DOHH2 (cell line): ENCODE results near the gene AIM2.
"Not testable (repeated sequence)": the region's sequence is repeated elsewhere in the genome, so short reads cannot be mapped to it uniquely, and the experiment has no call there.

ENCODE experiments used
- H3F3A ChIP-seq: fragments of 200-600 bp; sonication (generic), shearing (Covaris generic); 2 replicates; pipeline ENCODE4 v1.6.0; 2016; ENCODE audit warnings: antibody characterized with exemption, mild to moderate bottlenecking; ENCODE audit not compliant: control insufficient read depth, insufficient read depth
- H3K27ac ChIP-seq: fragments of 200-600 bp; sonication (generic); 2 replicates; pipeline ENCODE4 v1.5.1; 2014; ENCODE audit warnings: low read depth, mild to moderate bottlenecking, low read length, moderate library complexity
- H3K27me3 ChIP-seq: fragments of 200-600 bp; sonication (generic); 2 replicates; pipeline ENCODE4 v1.6.1; 2014; ENCODE audit warnings: mild to moderate bottlenecking, low read length, mixed read lengths; ENCODE audit not compliant: control insufficient read depth
- H3K36me3 ChIP-seq: fragments of 200-600 bp; sonication (generic); 2 replicates; pipeline ENCODE4 v1.6.1; 2014; ENCODE audit warnings: mild to moderate bottlenecking, low read length, moderate library complexity, mixed read lengths; ENCODE audit not compliant: control insufficient read depth
- H3K4me1 ChIP-seq: fragments of 200-600 bp; sonication (generic); 2 replicates; pipeline ENCODE4 v1.6.1; 2014; ENCODE audit warnings: mild to moderate bottlenecking, low read length, mixed read lengths; ENCODE audit not compliant: control insufficient read depth
- H3K4me2 ChIP-seq: fragments of 200-600 bp; sonication (generic); 2 replicates; pipeline ENCODE4 v1.6.0; 2014; ENCODE audit warnings: mild to moderate bottlenecking, low read length, moderate library complexity
- H3K4me3 ChIP-seq: fragments of 200-600 bp; sonication (generic); 2 replicates; pipeline ENCODE4 v1.5.1; 2014; ENCODE audit warnings: mild to moderate bottlenecking, low read length, mixed read lengths
- H3K79me2 ChIP-seq: fragments of 200-600 bp; sonication (generic); 2 replicates; pipeline ENCODE4 v1.6.1; 2014; ENCODE audit warnings: mild to moderate bottlenecking, low read length, mixed read lengths; ENCODE audit not compliant: control insufficient read depth
- H3K9me2 ChIP-seq: fragments of 200-600 bp; sonication (generic); replicated peaks from 2 replicates; pipeline ENCODE4 v1.6.1; 2014; ENCODE audit warnings: mild to moderate bottlenecking, low read length, mixed read lengths; ENCODE audit not compliant: control insufficient read depth
- H3K9me3 ChIP-seq: fragments of 200-600 bp; sonication (generic); 2 replicates; pipeline ENCODE4 v1.6.1; 2014; ENCODE audit warnings: antibody characterized with exemption, low read length, mixed read lengths; ENCODE audit not compliant: control insufficient read depth, insufficient read depth
- H4K20me1 ChIP-seq: fragments of 200-600 bp; sonication (generic); 2 replicates; pipeline ENCODE4 v1.6.0; 2014; ENCODE audit warnings: low read depth, mild to moderate bottlenecking, antibody characterized with exemption, low read length, moderate library complexity; ENCODE audit not compliant: control insufficient read depth, insufficient read depth
- EZH2phosphoT487 ChIP-seq: fragments of 200-600 bp; sonication (generic); IDR thresholded peaks from 2 replicates; pipeline ENCODE4 v1.6.1; 2017; ENCODE audit warnings: borderline replicate concordance, mild to moderate bottlenecking, antibody characterized with exemption, low read length, moderate library complexity, mixed read lengths
- TF ChIP-seq, protein P1 (sequence below): fragments of 200-600 bp; sonication (generic); IDR thresholded peaks from one replicate; pipeline ENCODE4 v1.5.1; 2014; ENCODE audit warnings: antibody characterized with exemption, mild to moderate bottlenecking, low read depth, low read length; ENCODE audit not compliant: poor library complexity, severe bottlenecking

The AIM2 gene

DNA sequence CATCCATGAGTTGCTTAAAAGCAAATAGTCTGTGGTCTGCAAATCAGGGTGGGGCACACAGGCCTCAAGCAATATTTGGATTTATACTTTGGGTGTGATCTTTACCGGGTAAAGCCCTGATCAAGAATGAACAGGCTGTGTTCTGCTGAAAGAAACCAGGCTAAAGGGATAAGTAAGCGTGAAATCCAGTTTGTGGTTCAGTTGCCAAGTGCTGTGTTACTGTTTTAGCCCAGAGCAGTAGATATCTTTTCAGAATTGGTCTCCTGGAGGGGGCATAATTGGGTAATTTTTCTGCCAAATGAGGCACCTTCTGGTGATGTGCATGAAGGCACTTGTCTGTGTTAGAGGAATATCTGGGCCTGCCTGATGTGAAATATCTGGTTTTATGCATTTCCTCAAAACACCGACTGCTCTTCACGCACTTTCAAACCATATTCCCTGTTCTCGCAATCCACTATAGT lies 21.4 kb downstream of the AIM2 start:
- H4K20me1 ChIP-seq, result no peaks in the 10 kb centered on the region
- peaks cover 99% of the 10 kb centered on the region for H3K36me3 ChIP-seq
- H3K9me2 ChIP-seq, result no peaks in the 10 kb centered on the region
- H3K4me2 ChIP-seq, result 0 out of 2 replicates have a peak overlapping the region, but pooled peaks have one; percentile 15
- H3K4me1 ChIP-seq, result peaks cover 71% of the 10 kb centered on the region
- no peak overlapping the region for H3K4me3 ChIP-seq
- H3K79me2 ChIP-seq, result peaks cover 13% of the 10 kb centered on the region
- TF ChIP-seq, protein P1, sequence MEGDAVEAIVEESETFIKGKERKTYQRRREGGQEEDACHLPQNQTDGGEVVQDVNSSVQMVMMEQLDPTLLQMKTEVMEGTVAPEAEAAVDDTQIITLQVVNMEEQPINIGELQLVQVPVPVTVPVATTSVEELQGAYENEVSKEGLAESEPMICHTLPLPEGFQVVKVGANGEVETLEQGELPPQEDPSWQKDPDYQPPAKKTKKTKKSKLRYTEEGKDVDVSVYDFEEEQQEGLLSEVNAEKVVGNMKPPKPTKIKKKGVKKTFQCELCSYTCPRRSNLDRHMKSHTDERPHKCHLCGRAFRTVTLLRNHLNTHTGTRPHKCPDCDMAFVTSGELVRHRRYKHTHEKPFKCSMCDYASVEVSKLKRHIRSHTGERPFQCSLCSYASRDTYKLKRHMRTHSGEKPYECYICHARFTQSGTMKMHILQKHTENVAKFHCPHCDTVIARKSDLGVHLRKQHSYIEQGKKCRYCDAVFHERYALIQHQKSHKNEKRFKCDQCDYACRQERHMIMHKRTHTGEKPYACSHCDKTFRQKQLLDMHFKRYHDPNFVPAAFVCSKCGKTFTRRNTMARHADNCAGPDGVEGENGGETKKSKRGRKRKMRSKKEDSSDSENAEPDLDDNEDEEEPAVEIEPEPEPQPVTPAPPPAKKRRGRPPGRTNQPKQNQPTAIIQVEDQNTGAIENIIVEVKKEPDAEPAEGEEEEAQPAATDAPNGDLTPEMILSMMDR, result peak; percentile 16
- no peak for TF ChIP-seq EZH2phosphoT487
- no peaks in the 10 kb centered on the region for H3K27me3 ChIP-seq
- peaks cover 80% of the 10 kb centered on the region for H3F3A ChIP-seq
- peak overlapping the region; percentile 59 for H3K27ac ChIP-seq
- H3K9me3 ChIP-seq, result no peaks in the 10 kb centered on the region

DNA sequence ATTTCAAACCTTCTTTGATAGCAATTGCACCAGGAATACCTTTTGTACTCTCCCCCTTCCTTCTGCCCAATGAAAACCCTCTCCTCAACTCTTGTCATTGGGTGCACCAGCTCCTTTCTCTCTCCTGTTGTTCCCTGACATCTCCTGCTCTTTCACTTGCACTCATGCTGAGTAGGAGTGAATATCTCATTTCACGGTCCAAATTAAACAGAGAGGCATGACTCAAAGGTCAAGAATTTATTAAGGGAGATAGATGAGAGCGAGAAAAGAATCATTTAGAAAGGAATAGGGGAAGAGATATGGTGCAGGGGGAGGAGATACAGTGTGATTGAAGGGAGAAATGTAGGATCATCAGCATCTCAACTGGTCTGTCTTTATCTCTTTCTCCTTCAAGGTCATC lies 22.1 kb downstream of the AIM2 start:
- Histone ChIP-seq H3F3A (peaks cover 79% of the 10 kb centered on the region), H3K36me3 (peaks cover 99% of the 10 kb centered on the region), H3K4me2 (no peak overlapping the region), H3K9me3 (no peaks in the 10 kb centered on the region), H3K9me2 (no peaks in the 10 kb centered on the region), H3K27ac (peak overlapping the region; percentile 59), H4K20me1 (no peaks in the 10 kb centered on the region), H3K4me1 (peaks cover 68% of the 10 kb centered on the region), H3K4me3 (no peak overlapping the region), H3K27me3 (no peaks in the 10 kb centered on the region), H3K79me2 (peaks cover 14% of the 10 kb centered on the region)
- TF ChIP-seq EZH2phosphoT487, result no peak
- TF ChIP-seq, protein P1, result no peak

DNA sequence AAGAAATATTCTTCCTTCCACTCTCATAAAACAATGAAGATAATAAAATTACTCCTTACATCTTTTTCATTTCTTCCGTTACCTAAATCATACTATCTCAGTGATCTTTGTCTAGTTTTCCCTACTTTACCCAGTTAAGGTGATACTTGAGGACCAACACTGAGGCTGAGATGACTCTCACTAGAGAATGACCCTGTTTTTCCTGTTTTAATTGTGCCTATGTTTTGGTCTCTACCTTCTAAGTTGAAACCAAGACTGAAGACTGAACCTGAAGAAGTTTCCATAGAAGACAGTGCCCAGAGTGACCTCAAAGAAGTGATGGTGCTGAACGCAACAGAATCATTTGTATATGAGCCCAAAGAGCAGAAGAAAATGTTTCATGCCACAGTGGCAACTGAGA lies 25.1 kb downstream of the AIM2 start:
- peaks cover 90% of the 10 kb centered on the region for H3K36me3 ChIP-seq
- H3F3A ChIP-seq, result peaks cover 63% of the 10 kb centered on the region
- H3K4me3 ChIP-seq, result no peak overlapping the region
- no peaks in the 10 kb centered on the region for H3K9me3 ChIP-seq
- H4K20me1 ChIP-seq, result no peaks in the 10 kb centered on the region
- peaks cover 15% of the 10 kb centered on the region for H3K79me2 ChIP-seq
- H3K4me1 ChIP-seq, result peaks cover 48% of the 10 kb centered on the region
- no peaks in the 10 kb centered on the region for H3K27me3 ChIP-seq
- no peak for TF ChIP-seq EZH2phosphoT487
- TF ChIP-seq, protein P1, result no peak
- H3K27ac ChIP-seq, result 0 out of 2 replicates have a peak overlapping the region, but pooled peaks have one; percentile 3
- H3K9me2 ChIP-seq, result no peaks in the 10 kb centered on the region
- H3K4me2 ChIP-seq, result no peak overlapping the region

DNA sequence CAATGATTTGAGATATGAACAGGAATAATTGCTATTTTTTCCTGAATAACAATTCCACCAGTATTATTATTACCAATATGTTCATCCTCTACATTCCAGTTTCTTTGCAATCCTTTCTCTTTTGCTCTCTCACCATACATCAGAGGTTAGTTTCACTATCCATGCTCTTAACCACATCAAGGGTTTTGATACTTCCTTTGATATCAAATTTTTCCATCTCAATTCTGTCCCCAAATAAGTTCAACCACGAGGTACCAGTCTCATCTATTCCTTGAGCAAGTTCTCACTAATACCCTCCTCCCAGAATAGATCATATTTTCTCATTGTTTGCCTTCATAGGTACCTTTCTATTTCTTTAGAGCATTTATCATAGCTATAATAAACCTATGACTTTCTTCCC lies 30.1 kb downstream of the AIM2 start:
- not testable (repeated sequence) for H3K9me2 ChIP-seq, H3K4me1 ChIP-seq, H3K4me3 ChIP-seq, H4K20me1 ChIP-seq, H3K27me3 ChIP-seq, H3K9me3 ChIP-seq, H3K4me2 ChIP-seq, H3K27ac ChIP-seq
- Histone ChIP-seq H3K36me3 (peaks cover 85% of the 10 kb centered on the region), H3F3A (peaks cover 22% of the 10 kb centered on the region), H3K79me2 (peaks cover 22% of the 10 kb centered on the region)
